Bronchial epithelial cell (primary cell): ENCODE results near the gene TMEM38A. TPM values are rescaled to one million over a fixed set of nuclear protein-coding genes. Genes with fewer than 3 reads are reported as not detected.
"Not testable (repeated sequence)": the region's sequence is repeated elsewhere in the genome, so short reads cannot be mapped to it uniquely, and the experiment has no call there.

ENCODE experiments used
- DNase-seq: peaks from one replicate; pipeline ENCODE4 v3.0.0-alpha.2; 2010; ENCODE audit warnings: low read depth
- FAIRE-seq: peaks from 2 replicates; lab custom pipeline; 2011; peaks lifted over from hg19 to GRCh38; lab: Jason Lieb, UNC
- H3K27me3 ChIP-seq: 2 replicates; pipeline ENCODE4 v1.5.1; 2011; ENCODE audit warnings: low read length; ENCODE audit not compliant: control insufficient read depth, insufficient read depth
- H3K36me3 ChIP-seq: 2 replicates; pipeline ENCODE4 v1.5.1; 2011; ENCODE audit warnings: low read length; ENCODE audit not compliant: control insufficient read depth, insufficient read depth
- H3K4me3 ChIP-seq: 2 replicates; pipeline ENCODE4 v1.5.1; 2011; ENCODE audit warnings: mild to moderate bottlenecking, low read depth, low read length, control low read depth
- total RNA-seq: library from RNA; depleted of rRNA; stranded (reverse); fragments of >200 nt; gene quantifications from 2 replicates; pipeline ENCODE4 v1.2.1, GENCODE V29; 2014
- TF ChIP-seq, protein P1 (sequence below): IDR thresholded peaks from 2 replicates; pipeline ENCODE4 v1.5.1; 2011; ENCODE audit warnings: mild to moderate bottlenecking, moderate library complexity, low read length, control low read depth, inconsistent platforms; ENCODE audit not compliant: insufficient read depth, severe bottlenecking

The TMEM38A gene
- total RNA-seq, 1 donor from 2014 or later, result 4.7 TPM

DNA sequence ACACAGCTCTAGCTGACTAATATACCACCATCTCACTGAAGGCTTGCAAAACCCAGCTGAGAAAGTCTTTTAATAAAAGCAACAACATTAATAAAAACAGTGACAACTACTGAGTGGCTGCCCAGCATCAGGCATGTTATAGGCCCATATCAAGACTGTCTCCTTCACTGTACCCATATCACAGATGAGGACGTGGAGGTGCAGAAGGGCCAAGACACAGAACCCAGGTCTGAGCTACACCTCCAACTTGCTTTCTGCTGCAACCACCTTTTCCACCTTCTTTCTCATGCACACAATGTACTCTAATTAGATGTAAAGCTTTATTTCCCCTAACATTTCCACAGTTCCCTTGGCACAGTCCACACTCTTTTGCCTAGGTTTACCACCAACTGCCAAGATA, 22.3 kb upstream of the TMEM38A start:
- H3K36me3 ChIP-seq, result peaks cover 5% of the 10 kb centered on the region
- FAIRE-seq, result no peak

DNA sequence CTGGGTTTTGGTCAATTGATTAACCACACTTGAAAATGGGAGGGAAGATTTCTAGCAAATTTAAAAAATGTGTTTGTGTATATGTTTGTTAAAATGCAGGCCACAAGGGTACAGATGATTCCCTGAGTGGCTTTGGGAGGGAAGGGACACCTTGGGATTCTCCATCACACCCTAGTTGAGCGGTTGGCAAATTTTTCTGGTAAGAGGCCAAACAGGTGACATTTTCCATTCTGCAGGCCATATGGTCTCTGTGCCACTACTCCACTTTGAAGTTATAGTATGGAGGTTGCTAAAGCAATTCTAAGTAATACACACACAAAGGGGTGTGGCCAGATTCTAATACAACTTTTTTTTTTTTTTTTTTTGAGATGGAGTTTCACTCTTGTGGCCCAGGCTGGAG, 20.0 kb upstream of the TMEM38A start:
- FAIRE-seq (no peak), DNase-seq (no peak)
- H3K36me3 ChIP-seq, result peaks cover 19% of the 10 kb centered on the region
- no peak overlapping the region for H3K4me3 ChIP-seq
- TF ChIP-seq, protein P1, sequence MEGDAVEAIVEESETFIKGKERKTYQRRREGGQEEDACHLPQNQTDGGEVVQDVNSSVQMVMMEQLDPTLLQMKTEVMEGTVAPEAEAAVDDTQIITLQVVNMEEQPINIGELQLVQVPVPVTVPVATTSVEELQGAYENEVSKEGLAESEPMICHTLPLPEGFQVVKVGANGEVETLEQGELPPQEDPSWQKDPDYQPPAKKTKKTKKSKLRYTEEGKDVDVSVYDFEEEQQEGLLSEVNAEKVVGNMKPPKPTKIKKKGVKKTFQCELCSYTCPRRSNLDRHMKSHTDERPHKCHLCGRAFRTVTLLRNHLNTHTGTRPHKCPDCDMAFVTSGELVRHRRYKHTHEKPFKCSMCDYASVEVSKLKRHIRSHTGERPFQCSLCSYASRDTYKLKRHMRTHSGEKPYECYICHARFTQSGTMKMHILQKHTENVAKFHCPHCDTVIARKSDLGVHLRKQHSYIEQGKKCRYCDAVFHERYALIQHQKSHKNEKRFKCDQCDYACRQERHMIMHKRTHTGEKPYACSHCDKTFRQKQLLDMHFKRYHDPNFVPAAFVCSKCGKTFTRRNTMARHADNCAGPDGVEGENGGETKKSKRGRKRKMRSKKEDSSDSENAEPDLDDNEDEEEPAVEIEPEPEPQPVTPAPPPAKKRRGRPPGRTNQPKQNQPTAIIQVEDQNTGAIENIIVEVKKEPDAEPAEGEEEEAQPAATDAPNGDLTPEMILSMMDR, result no peak
- H3K27me3 ChIP-seq, result no peaks in the 10 kb centered on the region

More for the DNA sequence above, 22.3 kb upstream of the TMEM38A start:
- H3K27me3 ChIP-seq, result no peaks in the 10 kb centered on the region
- no peak overlapping the region for H3K4me3 ChIP-seq
- TF ChIP-seq, protein P1, result no peak
- DNase-seq, result no peak

DNA sequence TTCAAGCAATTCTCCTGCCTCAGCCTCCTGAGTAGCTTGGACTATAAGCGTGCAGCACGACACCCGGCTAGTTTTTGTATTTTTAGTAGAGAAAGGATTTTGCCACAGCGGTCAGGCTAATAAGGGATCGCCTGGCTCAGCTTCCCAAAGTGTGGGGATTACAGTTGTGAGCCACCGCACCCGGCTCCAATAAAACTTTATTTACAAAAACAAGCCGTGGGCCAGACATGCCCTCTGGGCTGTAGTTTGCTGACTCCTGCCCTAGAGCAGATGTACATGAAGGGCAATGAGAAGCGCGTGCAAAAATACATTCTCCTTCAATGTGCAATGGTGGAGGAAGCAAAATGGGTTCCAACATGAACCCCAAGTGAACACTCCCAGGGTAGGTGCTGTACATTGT, 19.2 kb upstream of the TMEM38A start:
- peaks cover 22% of the 10 kb centered on the region for H3K36me3 ChIP-seq
- FAIRE-seq (no peak), DNase-seq (no peak)
- no peak overlapping the region for H3K4me3 ChIP-seq
- H3K27me3 ChIP-seq, result no peaks in the 10 kb centered on the region
- TF ChIP-seq, protein P1, result no peak

DNA sequence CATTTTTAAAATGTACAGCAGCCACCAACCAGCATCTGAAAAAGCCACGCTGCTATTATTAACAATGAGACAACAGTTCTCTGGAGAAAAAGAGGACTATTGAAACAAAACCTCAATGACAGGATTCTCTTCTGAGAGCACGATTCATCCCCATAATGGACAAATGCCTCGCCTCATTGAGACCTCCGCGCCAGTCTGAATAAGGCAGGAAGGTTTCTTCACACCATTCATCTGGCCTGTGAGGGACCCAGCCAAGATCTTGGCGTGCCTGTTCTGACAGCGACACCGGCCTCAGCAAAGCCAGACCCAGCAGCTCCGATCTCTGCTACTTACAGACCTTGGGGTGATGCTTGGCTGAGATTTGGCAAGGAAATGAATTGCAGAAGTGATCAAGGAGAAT, 15.8 kb upstream of the TMEM38A start:
- DNase-seq (no peak), FAIRE-seq (no peak)
- TF ChIP-seq, protein P1, result no peak
- Histone ChIP-seq H3K36me3 (peaks cover 25% of the 10 kb centered on the region), H3K27me3 (no peaks in the 10 kb centered on the region), H3K4me3 (no peak overlapping the region)

DNA sequence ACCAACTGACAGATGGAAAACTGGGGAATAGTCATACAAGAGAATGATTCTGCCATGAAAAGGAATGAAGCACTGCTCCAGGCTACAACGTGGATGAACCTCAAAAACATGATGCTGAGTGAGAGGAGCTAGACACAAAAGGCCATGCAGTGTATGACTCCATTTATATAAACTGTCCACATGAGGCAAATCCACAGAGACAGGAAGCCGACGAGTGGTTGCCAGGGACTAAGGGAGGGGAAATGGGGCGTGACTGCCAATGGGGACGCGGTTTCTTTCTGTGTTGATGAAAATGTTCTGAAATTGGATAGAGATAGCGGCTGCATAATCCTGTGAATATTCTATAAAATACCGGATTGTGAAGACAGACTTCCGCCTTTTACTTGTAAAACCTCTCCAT, 11.2 kb upstream of the TMEM38A start:
- Histone ChIP-seq H3K27me3 (no peaks in the 10 kb centered on the region), H3K4me3 (no peak overlapping the region), H3K36me3 (peaks cover 35% of the 10 kb centered on the region)
- TF ChIP-seq, protein P1, result no peak
- FAIRE-seq, result no peak
- no peak for DNase-seq

DNA sequence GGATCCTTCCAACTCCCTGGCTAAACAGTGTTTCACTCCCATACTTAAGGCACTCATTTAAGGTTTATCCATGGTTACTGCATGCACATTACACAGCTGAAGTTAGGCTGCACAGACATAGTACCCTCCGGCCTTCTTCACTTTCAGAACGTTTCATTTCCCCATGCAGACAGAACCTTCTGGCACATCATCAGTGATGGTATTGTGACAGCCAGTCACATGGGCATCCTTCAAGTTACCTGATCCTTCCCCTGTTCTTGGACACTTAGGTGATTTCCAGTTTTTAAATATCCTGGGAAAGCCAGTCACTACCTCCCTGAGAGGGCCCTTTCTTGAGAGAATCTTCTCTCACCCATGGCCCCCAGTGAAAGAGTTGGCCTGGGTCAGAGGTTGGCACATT, 10.1 kb upstream of the TMEM38A start:
- DNase-seq (no peak), FAIRE-seq (no peak)
- Histone ChIP-seq H3K27me3 (no peaks in the 10 kb centered on the region), H3K4me3 (no peak overlapping the region), H3K36me3 (peaks cover 35% of the 10 kb centered on the region)
- TF ChIP-seq, protein P1, result no peak

DNA sequence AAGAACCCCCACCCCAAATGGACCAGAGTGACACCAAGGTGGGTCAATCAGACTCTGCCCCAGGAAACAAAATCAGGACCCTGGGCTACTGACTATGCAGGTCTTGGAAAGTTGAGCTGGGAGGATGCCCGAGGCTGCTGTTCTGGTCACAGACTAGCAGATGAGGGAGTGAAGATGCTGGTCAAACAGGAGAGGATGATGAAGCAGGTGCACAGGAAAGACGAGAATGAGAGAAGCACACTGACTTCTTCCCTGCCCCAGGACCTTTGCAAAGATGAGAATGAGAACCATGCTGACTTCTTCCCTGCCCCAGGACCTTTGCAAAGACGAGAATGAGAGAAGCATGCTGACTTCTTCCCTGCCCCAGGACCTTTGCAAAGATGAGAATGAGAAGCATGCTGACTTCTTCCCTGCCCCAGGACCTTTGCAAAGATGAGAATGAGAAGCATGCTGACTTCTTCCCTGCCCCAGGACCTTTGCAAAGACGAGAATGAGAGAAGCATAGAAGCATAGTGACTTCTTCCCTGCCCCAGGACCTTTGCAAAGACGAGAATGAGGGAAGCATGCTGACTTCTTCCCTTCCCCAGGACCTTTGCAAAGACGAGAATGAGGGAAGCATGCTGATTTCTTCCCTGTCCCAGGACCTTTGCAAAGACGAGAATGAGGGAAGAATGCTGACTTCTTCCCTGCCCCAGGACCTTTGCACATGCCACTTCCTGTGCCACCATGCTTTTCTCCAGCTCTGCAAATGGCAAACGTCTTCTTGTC, 9.3 kb upstream of the TMEM38A start:
- H3K27me3 ChIP-seq, FAIRE-seq, H3K4me3 ChIP-seq, DNase-seq: not testable (repeated sequence)
- H3K36me3 ChIP-seq, result peaks cover 34% of the 10 kb centered on the region
